Chondrocyte (in vitro differentiated cells): ENCODE results near the gene RASSF7. TPM values are rescaled to one million over a fixed set of nuclear protein-coding genes. Genes with fewer than 3 reads are reported as not detected.
A peak's percentile ranks its signal among the peaks of the same experiment; 100 is the strongest.

ENCODE experiments used
- DNase-seq: peaks from one replicate; pipeline ENCODE4 v3.0.0; 2021; ENCODE audit warnings: mixed read lengths, low spot score
- H3K27ac Mint-ChIP-seq: one replicate; pipeline ENCODE4 v1.8.0; 2021; ENCODE audit warnings: mild to moderate bottlenecking, moderate library complexity, mixed read lengths; ENCODE audit not compliant: unreplicated experiment
- H3K27me3 Mint-ChIP-seq: 2 replicates; pipeline ENCODE4 v1.8.0; 2021; ENCODE audit warnings: low read depth, mixed read lengths
- H3K36me3 Mint-ChIP-seq: 2 replicates; pipeline ENCODE4 v1.8.0; 2021; ENCODE audit warnings: low read depth, mixed read lengths
- H3K4me1 Mint-ChIP-seq: 2 replicates; pipeline ENCODE4 v1.8.0; 2021; ENCODE audit warnings: low read depth, mild to moderate bottlenecking, mixed read lengths
- H3K4me3 Mint-ChIP-seq: one replicate; pipeline ENCODE4 v1.8.0; 2021; ENCODE audit warnings: mild to moderate bottlenecking, moderate library complexity, mixed read lengths; ENCODE audit not compliant: unreplicated experiment
- H3K9me3 Mint-ChIP-seq: 2 replicates; pipeline ENCODE4 v1.8.0; 2021; ENCODE audit warnings: low read depth, mixed read lengths
- total RNA-seq: library from RNA; stranded (reverse); gene quantifications from 3 replicates; pipeline ENCODE4 v1.2.1, GENCODE V29; 2021
- TF ChIP-seq, protein P1 (sequence below): fragments of 200-600 bp; sonication (generic); IDR thresholded peaks from 2 replicates; pipeline ENCODE4 v1.5.0; 2021; ENCODE audit warnings: antibody characterized with exemption, mild to moderate bottlenecking, moderate library complexity

RASSF7 gene
- total RNA-seq, 1 donor from 2014 or later, result 28.7 TPM

GRCh38 chr11:574632-575312, 14.0 kb downstream of the RASSF7 start:
- TF ChIP-seq, protein P1, sequence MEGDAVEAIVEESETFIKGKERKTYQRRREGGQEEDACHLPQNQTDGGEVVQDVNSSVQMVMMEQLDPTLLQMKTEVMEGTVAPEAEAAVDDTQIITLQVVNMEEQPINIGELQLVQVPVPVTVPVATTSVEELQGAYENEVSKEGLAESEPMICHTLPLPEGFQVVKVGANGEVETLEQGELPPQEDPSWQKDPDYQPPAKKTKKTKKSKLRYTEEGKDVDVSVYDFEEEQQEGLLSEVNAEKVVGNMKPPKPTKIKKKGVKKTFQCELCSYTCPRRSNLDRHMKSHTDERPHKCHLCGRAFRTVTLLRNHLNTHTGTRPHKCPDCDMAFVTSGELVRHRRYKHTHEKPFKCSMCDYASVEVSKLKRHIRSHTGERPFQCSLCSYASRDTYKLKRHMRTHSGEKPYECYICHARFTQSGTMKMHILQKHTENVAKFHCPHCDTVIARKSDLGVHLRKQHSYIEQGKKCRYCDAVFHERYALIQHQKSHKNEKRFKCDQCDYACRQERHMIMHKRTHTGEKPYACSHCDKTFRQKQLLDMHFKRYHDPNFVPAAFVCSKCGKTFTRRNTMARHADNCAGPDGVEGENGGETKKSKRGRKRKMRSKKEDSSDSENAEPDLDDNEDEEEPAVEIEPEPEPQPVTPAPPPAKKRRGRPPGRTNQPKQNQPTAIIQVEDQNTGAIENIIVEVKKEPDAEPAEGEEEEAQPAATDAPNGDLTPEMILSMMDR, result no peak
- Mint-ChIP-seq H3K27ac (peak overlapping the region; percentile 49), H3K4me3 (peak overlapping the region; percentile 81), H3K27me3 (no peaks in the 10 kb centered on the region), H3K4me1 (peaks cover 41% of the 10 kb centered on the region), H3K9me3 (no peaks in the 10 kb centered on the region), H3K36me3 (no peaks in the 10 kb centered on the region)
- DNase-seq, result no peak

GRCh38 chr11:575313-575995, 14.7 kb downstream of the RASSF7 start:
- TF ChIP-seq, protein P1, result no peak
- Mint-ChIP-seq H3K27me3 (no peaks in the 10 kb centered on the region), H3K27ac (peak overlapping the region; percentile 49)

DNA sequence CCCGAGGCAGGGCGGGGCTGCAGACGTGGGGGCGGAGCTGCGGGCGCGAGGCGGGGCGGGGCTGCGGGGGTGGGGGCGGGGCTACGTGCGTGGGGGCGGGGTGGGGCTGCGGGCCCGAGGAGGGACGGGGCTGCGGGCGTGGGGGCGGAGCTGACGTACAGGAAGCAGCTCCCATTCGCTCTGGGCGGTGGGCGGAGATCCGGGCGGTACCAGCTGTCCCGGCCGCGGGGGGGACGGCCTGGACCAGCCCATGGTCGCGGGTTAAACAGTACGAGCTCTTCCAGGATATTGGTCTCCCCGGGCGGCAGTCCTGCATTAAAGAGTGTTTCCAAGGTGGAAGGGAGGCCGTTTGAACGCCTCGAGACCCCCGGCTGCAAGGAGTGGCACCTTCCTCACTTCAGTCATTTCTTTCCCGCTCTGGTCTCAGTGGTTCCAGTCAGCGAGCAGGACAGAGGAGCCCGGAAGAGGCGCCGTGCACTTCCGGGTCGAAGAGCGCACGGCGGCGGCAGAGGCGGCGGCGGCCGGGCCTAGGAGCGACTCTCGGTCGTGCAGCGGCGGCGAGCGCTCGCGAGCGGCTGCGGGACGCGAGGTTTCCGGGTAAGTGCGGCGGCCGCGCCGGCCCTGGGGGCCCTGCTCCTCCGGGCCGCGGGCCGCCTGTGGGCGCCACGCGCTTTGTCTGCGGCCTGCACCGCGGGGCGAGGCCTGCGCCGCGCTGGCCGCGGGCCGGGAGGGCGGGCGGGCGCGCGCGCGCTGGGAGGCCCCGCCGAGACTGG, 15.4 kb downstream of the RASSF7 start, which contains the start of gene PHRF1:
TSS of gene PHRF1 (plus strand) at position 475 of the 773 bp plus-strand sequence. CDS start 5,043 bp downstream, outside the sequence.
- H3K4me3 Mint-ChIP-seq, result peak within 1 kb of the TSS; percentile 94

More at GRCh38 chr11:575313-575995, 14.7 kb downstream of the RASSF7 start:
- Mint-ChIP-seq H3K36me3 (no peaks in the 10 kb centered on the region), H3K9me3 (no peaks in the 10 kb centered on the region), H3K4me3 (peak overlapping the region; percentile 81), H3K4me1 (peaks cover 45% of the 10 kb centered on the region)
- no peak for DNase-seq

DNA sequence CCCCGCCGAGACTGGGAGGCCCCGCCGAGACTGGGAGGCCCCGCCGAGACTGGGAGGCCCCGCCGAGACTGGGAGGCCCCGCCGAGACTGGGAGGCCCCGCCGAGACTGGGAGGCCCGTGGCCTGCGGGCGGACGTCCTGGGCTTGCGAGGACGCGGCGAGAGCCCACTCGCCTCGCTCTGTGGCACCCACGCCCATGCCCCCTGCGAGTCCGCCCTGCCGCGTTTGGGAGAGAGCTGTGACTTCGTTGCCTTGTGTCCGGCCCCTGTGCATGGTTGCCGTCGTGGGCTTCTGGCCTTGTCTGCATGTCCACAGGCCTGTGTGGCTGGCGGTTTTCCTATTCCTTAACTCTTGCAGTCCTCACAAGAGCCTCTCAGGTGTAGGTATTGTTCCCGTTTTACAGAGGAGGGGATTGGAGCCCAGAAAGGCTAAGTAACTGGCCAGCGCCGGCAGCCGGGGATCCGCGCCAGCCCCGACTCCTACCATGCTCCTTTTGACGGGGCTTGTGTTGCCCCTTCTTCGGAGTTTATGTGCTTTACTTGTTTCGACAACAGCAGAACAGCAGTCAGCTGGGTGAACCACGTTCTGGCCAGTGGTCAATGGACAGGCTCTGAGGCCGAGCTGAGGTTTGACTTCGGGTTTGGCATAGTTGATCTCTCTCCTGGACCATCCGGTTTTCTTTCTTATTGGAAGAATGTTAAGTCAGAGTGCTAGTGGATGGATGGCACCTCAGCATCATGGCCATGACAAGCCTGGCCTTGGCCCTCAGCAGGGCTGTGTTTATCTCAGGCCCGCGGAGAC, 16.2 kb downstream of the RASSF7 start:
- H3K27me3 Mint-ChIP-seq, result no peaks in the 10 kb centered on the region
- DNase-seq, result no peak

More for the DNA sequence above, 15.4 kb downstream of the RASSF7 start, which contains the start of gene PHRF1:
- no peaks in the 10 kb centered on the region for H3K9me3 Mint-ChIP-seq
- no peaks in the 10 kb centered on the region for H3K36me3 Mint-ChIP-seq
- TF ChIP-seq, protein P1, result no peak
- no peaks in the 10 kb centered on the region for H3K27me3 Mint-ChIP-seq
- no peak for DNase-seq
- peak within 1 kb of the TSS; percentile 100 for H3K27ac Mint-ChIP-seq
- H3K4me1 Mint-ChIP-seq, result peaks cover 47% of the 10 kb centered on the region

More for the DNA sequence above, 16.2 kb downstream of the RASSF7 start:
- H3K36me3 Mint-ChIP-seq, result no peaks in the 10 kb centered on the region
- peak overlapping the region; percentile 84 for H3K4me3 Mint-ChIP-seq
- peaks cover 49% of the 10 kb centered on the region for H3K4me1 Mint-ChIP-seq
- peak overlapping the region; percentile 85 for H3K27ac Mint-ChIP-seq
- no peaks in the 10 kb centered on the region for H3K9me3 Mint-ChIP-seq
- TF ChIP-seq, protein P1, result no peak
